ENCODE results near the gene KCNH1.
"Not testable (repeated sequence)": the region's sequence is repeated elsewhere in the genome, so short reads cannot be mapped to it uniquely, and the experiment has no call there.

The KCNH1 gene

DNA sequence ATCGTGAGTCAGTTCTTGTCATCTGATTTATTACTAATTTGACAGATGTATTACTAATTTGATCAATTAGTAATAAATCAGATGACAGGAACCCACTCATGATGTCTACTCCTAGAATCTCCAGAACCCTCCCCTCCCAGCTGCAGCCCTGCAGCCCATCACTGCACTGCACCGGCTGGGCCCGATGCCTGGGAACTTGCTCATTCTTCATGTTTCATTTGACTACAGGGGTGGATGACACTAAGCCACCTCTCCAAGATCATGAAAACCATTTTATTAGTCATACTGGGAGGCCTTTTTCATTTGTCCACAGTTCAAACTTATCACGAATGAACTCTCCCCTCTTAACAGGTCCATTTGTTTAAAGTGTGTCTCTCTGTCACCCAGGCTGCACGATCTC is 41.0 kb downstream of the KCNH1 start:
- no peak for DNase-seq

- DNase-seq, result no peak
Observed at GRCh38 chr1:211091867-211092266, 42.1 kb downstream of the KCNH1 start.

DNA sequence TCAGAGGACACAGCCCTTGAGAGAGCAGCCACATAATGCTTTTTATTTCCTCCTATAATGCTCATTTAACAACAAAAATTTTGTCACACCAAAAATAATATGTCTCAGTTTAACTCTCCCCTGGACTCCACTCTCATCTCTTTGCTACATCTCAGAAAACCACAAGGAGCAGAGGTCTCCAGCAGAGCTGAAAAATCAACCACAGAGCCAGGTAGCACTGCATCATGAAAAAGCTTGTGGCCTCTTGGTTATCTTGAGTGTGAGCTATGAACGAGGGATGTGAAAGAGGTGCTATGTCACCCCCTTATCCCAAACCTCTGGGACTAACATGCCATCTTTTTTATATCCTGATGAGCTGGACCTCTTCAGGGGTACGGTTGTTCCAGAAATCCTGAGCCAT is 44.4 kb downstream of the KCNH1 start:
- DNase-seq, result no peak

DNA sequence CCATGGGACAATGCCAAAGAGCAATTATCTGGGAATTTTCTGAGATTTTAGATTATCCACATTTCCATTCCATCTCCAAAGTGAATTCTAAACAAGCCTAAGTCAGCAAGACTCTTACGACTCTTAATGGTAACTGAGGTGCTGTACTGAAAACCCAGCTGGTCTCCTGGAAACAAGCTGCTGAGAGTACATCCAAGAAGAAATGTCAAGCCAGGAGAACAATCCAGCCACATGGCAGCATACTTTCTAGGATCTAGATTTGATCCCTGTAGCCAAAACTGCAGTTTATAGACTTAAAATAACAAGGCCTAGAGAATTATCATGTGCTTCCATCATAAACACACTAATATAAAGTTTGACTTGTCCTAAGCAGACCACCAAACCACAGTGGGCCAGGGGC is 45.8 kb downstream of the KCNH1 start:
- no peak for DNase-seq

DNA sequence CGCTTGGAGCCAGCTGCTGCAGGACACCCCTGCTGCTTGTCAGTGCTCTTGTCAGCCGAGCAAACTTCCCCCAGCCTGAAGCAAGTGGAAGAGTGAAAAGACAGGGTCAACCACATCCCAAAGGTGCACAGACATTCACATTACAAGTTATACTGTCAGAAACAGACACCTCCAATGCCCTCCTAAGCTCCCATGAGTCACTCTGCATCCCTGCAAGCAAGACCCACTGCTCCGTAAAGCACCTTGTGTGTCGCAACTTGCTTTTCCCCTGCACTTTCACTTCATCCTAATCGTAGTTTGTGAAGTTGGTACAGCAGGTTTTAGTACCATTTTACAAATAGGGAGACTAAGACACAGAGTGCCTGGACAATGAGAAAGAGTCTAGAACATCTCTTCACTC is 51.1 kb downstream of the KCNH1 start:
- no peak for DNase-seq

GRCh38 chr1:211081447-211081846 is 52.5 kb downstream of the KCNH1 start:
- not testable (repeated sequence) for DNase-seq

GRCh38 chr1:211068976-211069375 is 65.0 kb downstream of the KCNH1 start:
- no peak for DNase-seq

DNA sequence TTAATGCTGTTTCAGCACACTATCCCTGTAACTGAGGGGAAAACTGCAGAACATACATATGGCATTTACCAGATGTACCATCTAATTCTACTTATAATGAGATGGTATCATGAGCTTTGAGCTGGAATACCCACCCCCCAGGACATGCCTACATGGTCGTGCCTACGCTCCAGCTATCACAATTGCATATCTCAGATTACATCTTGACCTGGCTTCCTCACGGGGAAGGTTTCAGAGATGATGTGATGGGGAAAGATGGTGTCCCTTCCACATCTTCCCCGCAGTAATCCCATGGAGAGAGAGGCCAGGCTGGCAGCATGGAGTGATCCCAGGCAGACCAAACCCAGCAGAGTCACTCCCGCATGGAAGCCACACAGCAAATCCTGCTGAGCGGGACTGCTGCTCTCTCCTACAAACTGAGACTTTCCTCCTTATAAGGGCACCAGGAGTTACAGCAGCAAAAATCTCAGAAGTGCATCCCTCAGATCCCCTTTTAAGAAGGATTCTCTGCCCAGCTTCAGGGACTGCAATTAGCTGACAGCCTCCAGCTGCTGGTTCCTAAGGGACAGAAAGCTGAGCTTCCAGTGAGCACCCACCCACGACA is 67.1 kb downstream of the KCNH1 start:
- DNase-seq, result no peak

GRCh38 chr1:211041838-211042237 is 92.1 kb downstream of the KCNH1 start:
- not testable (repeated sequence) for DNase-seq

DNA sequence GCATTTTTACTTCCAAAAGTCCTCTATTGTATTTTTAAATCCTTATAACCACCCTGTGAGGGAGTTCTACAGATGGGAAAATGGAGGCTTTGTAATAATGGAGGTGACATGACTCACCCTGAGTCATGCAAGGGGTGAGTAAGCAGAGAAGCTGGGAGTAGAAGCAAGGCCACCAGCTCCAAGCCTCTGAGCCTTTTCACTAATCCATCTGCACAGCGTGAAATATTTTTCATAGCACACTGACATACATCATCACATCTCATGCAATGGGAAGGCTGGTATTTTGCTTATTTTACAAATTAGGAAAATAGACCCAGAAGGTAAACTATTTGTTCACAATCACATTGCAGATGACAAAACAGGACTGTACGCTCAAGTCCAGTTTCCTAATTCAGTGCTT is 96.9 kb downstream of the KCNH1 start:
- DNase-seq, result no peak

- DNase-seq, result no peak
Observed at GRCh38 chr1:211036381-211037060, 97.4 kb downstream of the KCNH1 start.

DNA sequence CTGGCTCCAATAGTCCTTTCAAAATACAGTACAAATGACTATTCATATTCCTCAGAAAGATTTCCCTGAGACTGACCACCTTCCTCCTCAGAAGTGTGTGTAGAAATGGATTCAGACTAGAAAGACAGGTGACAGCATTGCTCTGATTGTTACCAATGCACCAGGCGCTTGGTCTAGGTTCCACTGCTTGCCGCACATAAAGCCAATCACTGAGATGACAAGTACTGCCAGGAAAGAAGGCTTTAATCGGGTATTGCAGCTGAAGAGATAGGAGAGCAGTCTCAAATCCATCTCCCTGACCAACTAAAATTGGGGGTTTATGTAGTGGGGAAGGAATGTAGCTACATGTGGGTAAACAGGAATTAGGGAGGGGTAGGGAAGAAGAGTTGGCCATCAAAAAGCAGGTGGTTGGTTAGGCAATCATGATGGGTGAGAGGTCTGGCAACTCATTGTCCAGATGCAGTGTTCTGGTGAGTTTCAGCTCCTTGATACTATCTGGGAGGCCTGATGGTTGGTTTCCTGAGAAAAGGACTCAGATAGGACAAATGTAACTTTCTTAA is 98.0 kb downstream of the KCNH1 start:
- no peak for DNase-seq

DNA sequence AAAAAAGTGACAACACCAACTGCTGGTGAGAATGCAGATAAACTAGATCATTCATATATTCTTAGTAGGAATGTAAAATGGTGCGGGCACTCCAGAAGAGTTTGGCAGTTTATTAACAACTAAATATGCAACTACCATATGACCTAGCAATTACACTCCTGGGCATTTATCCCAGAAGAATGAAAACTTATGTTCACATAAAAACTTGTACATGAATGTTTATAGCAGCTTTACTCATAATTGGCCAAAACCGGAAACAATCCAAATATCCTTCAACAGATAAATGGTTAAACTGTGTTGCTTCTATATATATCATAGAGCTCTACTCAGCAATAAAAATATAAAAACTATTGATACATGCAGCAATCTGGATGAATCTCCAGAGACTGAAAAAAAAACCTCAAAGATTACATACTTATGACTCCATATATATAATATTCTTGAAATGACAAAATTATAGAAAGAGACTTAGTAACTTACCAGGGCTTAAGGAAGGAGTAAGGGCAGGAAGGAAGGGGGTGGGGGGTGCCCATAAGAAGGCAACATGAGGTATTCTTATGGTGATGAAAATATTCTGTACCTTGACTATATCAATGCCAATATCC is 99.9 kb downstream of the KCNH1 start:
- DNase-seq, result no peak

DNA sequence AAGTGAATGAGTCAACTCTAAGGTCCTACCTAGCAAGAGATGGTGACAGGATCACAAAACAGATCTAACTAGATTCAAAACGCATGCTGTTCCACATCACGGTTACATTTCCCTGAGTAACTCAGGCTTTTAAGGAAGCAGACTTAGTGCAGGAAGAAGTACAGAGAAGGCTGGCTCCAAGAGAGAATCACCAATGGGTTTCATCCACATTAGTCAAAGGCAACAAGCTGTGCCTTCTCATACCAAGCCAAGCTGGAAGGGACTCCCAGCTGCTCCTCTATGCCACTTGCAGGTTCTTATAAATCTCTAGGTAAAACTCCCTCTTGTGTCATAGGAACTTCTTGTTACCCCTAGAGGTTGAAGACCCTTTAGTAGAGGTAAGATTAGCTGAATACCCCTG is 109.0 kb downstream of the KCNH1 start:
- DNase-seq, result no peak

- no peak for DNase-seq
Observed at GRCh38 chr1:211019266-211019665, 114.7 kb downstream of the KCNH1 start.

DNA sequence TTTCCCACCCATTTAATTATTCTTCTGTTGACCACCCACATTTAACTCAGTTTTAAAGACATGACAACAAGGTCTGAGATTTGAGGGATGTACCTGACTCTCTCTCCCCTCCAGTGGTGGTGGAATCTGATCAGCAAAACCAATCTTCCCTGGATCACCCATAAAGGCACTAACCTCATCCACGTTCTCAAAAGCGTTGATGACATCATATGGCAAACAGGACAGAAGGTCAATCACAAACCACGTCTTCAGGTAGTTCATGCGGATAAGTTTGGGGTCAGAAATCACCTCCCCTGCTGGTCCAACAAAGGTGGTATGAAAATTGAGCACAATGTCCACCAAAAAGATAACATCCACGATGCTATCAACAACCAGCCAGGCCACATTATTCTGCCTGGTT is 115.3 kb downstream of the KCNH1 start:
- DNase-seq, result no peak

DNA sequence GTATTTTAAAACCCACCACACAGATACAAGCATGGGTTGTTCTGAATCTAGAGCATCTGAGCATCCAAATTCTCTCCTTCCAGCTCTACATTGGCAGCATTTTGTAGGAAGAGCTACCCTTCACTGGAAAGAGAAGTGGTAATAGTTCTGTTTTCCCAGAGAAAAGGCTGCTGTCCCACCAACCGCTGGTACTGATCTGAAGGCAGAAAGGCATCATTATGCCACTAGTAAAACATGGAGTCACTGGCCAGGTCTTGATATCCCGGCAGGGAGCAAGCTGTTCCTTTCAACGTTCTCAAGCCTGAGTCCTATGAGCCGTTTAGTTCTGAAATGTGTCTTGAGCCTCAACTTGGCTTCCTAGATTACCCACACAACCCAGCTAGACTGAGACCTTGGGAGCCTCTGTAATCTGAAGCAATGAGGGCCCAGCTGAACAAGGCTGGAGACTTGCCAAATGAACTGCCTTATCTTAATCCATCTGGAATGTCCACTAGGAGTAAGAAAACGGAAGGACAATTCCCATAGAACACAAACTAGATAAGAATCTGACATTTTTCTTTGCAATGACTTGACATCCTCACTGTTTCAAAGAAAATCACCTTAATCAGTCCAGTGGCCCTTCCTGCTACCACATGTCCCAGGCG is 116.8 kb downstream of the KCNH1 start:
- DNase-seq, result no peak

- no peak for DNase-seq
Observed at GRCh38 chr1:211014275-211014674, 119.7 kb downstream of the KCNH1 start.

GRCh38 chr1:211013346-211014240 is 120.4 kb downstream of the KCNH1 start:
- no peak for DNase-seq

GRCh38 chr1:211011128-211011527 is 122.8 kb downstream of the KCNH1 start:
- not testable (repeated sequence) for DNase-seq

DNA sequence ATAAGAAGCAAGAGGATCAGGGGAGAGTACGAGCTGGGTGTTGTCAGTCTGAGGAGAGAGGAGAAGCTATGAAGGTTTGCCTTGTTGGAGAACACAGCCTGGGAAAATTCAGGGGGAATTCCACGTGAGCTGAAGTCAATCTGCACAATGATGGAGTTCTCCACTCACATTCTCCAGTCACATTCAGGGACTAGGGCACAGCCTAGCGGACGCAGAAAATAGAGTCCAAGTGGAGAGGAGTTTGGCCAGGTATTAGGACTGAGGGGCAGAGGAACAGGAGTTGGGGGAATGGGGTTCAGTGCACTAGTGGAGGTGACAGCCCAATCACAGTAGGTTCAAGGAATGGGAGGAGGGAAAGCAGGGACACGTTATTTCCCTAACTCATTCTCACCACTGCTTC is 124.0 kb downstream of the KCNH1 start:
- DNase-seq, result no peak

GRCh38 chr1:211007830-211008229 is 126.1 kb downstream of the KCNH1 start:
- no peak for DNase-seq

GRCh38 chr1:210995931-210996330 is 138.0 kb downstream of the KCNH1 start:
- not testable (repeated sequence) for DNase-seq

All from CD4-positive, alpha-beta T cell treated with Interferon alpha-2 for 1 hour (primary cell).